Stimulated activated CD4-positive, alpha-beta T cell treated with anti-CD3 and anti-CD28 coated beads, TNF-alpha, amount 100 ng/mL, for 24 hours (primary cell): Measurements from ENCODE around the gene USP43.
A peak's percentile ranks its signal among the peaks of the same experiment; 100 is the strongest.
"Not testable (repeated sequence)": the region's sequence is repeated elsewhere in the genome, so short reads cannot be mapped to it uniquely, and the experiment has no call there.

Experiments
- DNase-seq, 3 experiments: peaks; one replicate each; pipeline ENCODE4 v3.0.0-alpha.2; 2020; ENCODE audit warnings: low read depth in 3 of 3

Gene USP43

GRCh38 chr17:9658593-9659211 lies 13.4 kb downstream of the USP43 start:
- DNase-seq, result no peak

DNA sequence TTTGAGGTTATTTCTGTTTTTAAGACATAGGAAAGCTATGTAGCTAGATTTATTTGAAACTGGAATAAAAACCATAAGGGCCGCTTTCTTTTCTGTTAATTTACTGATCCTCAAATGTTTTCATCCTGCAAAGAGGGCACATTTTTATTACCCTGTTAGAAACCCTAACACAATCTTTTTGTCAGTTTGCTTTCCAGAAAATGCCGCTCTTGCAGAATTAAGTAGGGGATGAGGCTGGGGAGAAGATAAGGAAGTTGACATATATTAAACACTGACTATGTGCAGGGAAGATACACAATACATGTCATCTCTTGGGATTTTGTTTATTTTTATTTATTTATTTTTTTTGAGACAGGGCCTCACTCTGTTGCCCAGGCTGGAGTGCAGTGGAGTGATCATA lies 15.7 kb downstream of the USP43 start:
- no peak for DNase-seq

GRCh38 chr17:9663511-9663910 lies 18.2 kb downstream of the USP43 start:
- not testable (repeated sequence) for DNase-seq

- DNase-seq, result no peak
Measured at GRCh38 chr17:9666461-9667050, 21.2 kb downstream of the USP43 start.

- no peak for DNase-seq
Measured at GRCh38 chr17:9668517-9668916, 23.2 kb downstream of the USP43 start.

GRCh38 chr17:9669551-9670008 lies 24.3 kb downstream of the USP43 start:
- no peak for DNase-seq

DNA sequence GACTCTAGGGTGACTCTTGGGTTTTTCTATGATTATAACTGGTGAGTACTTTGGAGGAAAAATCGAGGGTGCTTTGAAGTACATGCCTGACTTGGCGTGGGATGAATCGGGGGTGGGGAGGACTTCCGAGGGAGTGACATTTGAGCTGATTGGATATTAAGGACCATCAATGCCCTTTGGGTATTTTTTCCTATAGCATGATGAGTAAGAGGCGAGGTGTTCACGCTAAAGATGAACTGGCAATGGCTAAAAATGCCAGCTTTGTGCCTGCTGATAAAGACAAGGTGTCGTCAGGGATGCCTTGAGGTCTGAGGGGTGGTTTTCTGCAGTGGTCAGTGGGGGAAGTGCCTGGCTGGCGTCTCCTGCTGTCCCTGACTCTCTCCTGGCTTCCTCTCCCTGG lies 25.3 kb downstream of the USP43 start:
- no peak for DNase-seq

- no peak for DNase-seq
Measured at GRCh38 chr17:9671559-9671958, 26.2 kb downstream of the USP43 start.

- no peak for DNase-seq
Measured at GRCh38 chr17:9672266-9672665, 26.9 kb downstream of the USP43 start.

- DNase-seq, result no peak
Measured at GRCh38 chr17:9672691-9673090, 27.4 kb downstream of the USP43 start.

- DNase-seq, result no peak
Measured at GRCh38 chr17:9676084-9676483, 30.8 kb downstream of the USP43 start.

DNA sequence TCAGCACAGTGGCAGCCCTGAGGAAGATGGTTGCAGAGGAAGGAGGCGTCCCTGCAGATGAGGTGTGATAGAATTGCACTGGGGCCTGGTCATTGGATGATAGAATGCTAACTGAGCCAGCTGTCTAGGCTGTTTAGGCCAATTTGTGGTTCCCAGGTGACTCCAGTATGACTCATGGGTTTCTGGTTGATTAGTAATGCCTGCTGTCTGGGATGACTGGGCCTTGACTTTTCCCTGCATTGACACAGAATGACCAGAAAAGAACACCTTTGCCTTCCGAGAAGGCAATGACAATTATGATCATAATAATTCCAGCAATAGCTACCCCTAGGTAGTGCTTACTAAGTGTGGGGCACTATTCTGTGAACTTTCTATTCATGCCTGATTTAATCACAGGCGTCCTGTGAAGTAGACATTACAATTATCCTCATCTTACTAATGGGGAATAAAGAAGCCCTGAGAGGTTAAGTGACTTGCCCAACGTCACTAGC lies 31.5 kb downstream of the USP43 start:
- DNase-seq, result peak in 1 of 3 experiments; percentile 4

- DNase-seq, result no peak
Measured at GRCh38 chr17:9677411-9677810, 32.1 kb downstream of the USP43 start.

DNA sequence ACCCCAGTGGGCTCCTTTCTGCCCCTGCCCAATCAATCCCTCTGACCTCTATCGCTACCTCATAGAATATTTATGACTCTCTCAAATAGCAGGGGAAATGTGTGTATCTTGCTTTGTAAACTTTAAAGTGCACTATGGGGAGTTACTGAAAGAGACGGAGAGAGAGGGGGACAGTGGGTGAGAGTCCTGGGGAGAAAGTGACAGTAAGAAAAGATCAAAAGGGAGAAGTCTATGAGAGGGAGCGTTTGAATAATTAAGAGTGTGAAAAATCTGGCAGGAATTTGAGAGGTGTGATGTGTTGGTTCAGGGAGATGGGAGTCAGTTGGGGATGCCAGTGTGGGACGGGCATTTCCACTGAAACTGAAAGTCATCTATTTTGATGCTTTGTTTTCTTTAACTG lies 32.6 kb downstream of the USP43 start:
- DNase-seq, result no peak

- no peak for DNase-seq
Measured at GRCh38 chr17:9684955-9685621, 39.8 kb downstream of the USP43 start.

DNA sequence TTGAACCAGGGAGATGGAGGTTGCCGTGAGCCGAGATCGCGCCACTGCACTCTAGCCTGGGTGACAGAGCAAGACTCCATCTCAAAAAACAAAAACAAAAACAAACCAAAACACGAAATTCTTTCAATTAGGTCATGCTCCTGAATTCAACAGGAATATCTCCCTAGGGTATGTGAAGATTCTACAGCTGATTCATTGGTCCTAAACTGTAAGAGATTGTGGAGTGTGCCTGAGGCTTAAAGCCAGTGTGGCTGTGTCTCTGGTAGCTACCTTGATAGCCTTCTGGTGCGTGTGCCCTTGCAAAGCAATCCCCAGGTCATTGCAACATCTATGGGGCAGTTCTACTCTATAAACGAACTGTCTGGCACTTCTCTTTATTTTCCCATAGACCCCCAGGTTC lies 48.4 kb downstream of the USP43 start:
- no peak for DNase-seq

GRCh38 chr17:9696279-9697044 lies 51.1 kb downstream of the USP43 start:
- DNase-seq, result no peak

GRCh38 chr17:9700136-9700535 lies 54.8 kb downstream of the USP43 start:
- no peak for DNase-seq

DNA sequence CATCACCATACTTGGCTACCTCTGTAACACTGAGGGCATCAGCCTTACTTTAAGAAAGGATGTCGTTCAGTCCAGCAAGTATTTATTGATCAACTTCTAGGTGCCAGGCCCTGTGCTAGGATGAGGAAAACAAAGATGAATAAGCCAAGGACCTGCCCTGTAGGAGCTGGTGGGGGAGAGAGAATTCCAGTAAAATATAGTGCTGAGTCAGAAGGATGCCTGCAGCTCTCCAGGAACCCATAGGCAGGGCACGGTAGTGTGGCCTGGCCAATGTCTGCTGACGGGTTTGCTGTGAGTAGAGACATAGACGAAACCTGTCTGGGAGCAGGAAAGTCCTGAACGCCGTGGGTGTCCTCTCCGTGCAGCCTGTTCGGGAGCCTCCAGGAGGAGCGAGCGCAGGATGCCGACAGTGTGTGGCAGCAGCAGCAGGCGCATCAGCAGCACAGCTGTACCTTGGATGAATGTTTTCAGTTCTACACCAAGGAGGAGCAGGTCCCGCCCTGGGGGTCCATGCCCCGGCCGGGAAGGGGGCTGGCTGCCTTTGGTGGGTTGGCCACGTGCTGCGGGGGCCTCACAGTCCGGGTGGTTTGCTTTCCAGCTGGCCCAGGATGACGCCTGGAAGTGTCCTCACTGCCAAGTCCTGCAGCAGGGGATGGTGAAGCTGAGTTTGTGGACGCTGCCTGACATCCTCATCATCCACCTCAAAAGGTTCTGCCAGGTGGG lies 55.6 kb downstream of the USP43 start:
- DNase-seq, result no peak

DNA sequence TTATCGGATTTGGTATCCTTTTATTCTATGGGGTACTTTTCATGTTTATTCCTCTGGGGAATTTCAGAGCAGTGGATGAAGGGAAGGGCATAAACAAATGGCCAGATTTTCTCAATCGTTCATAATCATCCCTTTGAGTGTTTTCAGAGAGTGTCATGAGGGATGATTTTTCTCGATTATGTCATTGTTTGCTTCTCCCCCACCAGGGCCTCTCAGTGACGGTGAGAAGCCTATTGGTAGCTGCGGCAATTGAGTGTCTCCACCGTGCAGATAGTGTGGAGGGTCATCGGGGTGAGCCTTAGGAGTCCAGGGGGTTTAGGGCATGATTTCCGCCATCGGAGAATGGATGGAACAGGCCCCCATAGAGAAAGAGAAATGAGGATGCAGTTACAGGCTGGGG lies 57.2 kb downstream of the USP43 start:
- DNase-seq, result no peak

DNA sequence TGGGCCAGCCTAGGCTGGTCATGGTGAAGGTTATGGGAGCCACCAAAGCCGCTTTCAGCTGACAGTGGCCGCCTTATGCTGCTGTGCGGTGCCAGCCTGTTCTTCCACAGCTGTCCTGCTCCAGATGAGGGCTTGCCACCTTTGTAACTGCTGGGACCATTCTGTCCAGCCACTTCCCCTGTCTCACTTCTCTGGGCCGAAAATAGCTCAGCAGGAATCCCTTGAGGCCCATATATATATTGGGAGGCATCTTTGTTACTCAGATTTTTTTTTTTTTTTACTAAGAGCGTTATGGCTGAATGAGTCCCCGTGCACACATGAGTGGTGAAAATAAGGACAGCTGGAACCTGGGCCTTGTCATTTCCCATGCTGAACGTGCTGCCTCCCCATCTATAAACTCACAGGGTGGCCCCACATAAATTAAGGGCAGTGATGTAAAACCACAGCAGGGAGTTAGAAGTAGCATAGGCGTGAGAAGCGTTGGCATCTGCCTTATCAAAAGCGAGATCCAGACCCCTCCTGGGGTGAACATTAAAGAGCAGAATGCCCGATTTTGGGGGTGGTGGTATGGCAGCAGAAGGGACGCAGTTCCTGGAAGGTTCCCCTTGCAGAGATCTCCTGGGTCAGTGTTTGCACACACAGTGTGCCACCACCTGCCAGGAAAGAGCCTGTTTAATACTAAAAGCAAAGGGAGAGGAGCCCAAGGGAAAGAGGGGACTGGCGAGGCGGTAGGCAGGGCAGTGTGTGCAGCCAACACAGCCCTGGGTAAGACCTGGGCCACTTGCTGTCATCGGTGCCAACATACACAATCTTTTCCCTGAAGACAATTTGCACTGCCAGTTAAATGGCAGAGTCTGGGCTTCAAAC lies 57.8 kb downstream of the USP43 start:
- no peak for DNase-seq
